ENCODE measurements around the gene PDE4B. TPM values are rescaled to one million over a fixed set of nuclear protein-coding genes. Genes with fewer than 3 reads are reported as not detected.

The PDE4B gene
- total and polyA plus RNA-seq, 7 donors, result 4.1 to 191 (median 16.3) TPM

- Histone ChIP-seq H3K4me1 (peaks cover 38% of the 10 kb centered on the region), H3K27ac (peak overlapping the region; percentile 95), H3K4me3 (no peak overlapping the region), H3K27me3 (ENCODE audit: insufficient read depth in 3 of 3, low read length in 2 of 3) (no peaks in the 10 kb centered on the region), H3K36me3 (ENCODE audit: insufficient read depth in 1 of 2, low read depth in 1 of 2) (no peaks in the 10 kb centered on the region), H3K9me3 (no peaks in the 10 kb centered on the region)
- DNase-seq (peak in 1 of 2 donors; percentile 56), ATAC-seq (peak; percentile 85 to 92 (median 89))
- no peak for TF ChIP-seq CTCF (IDR thresholded peaks at IDR 0.05)
- intact Hi-C loops (cut with DNase I), result no loop called here
These were observed 534.2 kb downstream of the PDE4B start for GRCh38 chr1:66326867-66327266.

GRCh38 chr1:66327588-66327987 lies 534.9 kb downstream of the PDE4B start:
- Histone ChIP-seq H3K36me3 (ENCODE audit: insufficient read depth in 1 of 2, low read depth in 1 of 2) (no peaks in the 10 kb centered on the region), H3K4me1 (peaks cover 38% of the 10 kb centered on the region), H3K27me3 (ENCODE audit: insufficient read depth in 3 of 3, low read length in 2 of 3) (no peaks in the 10 kb centered on the region), H3K9me3 (no peaks in the 10 kb centered on the region), H3K4me3 (no peak overlapping the region), H3K27ac (peak overlapping the region; percentile 95)
- no peak for ATAC-seq
- intact Hi-C loops (cut with DNase I), result no loop called here
- DNase-seq, result no peak
- no peak for TF ChIP-seq CTCF (IDR thresholded peaks at IDR 0.05)
- WGBS, 3 donors, result 80 to 88% (median 82%) methylated on average over 2 of the region's 2 CpGs

GRCh38 chr1:66328896-66329295 lies 536.2 kb downstream of the PDE4B start:
- no peak for ATAC-seq
- intact Hi-C loops (cut with DNase I), result no loop called here
- Histone ChIP-seq H3K27me3 (ENCODE audit: insufficient read depth in 3 of 3, low read length in 2 of 3) (no peaks in the 10 kb centered on the region), H3K36me3 (ENCODE audit: insufficient read depth in 1 of 2, low read depth in 1 of 2) (no peaks in the 10 kb centered on the region), H3K4me3 (no peak overlapping the region), H3K9me3 (no peaks in the 10 kb centered on the region), H3K4me1 (peaks cover 38% of the 10 kb centered on the region), H3K27ac (peak overlapping the region; percentile 95)
- no peak for TF ChIP-seq CTCF (IDR thresholded peaks at IDR 0.05)
- WGBS, 3 donors, result 70 to 81% (median 76%) methylated on average over 3 of the region's 3 CpGs
- DNase-seq, result no peak

- Histone ChIP-seq H3K9me3 (no peaks in the 10 kb centered on the region), H3K4me1 (peaks cover 46% of the 10 kb centered on the region), H3K36me3 (ENCODE audit: insufficient read depth in 1 of 2, low read depth in 1 of 2) (no peaks in the 10 kb centered on the region), H3K27me3 (ENCODE audit: insufficient read depth in 3 of 3, low read length in 2 of 3) (no peaks in the 10 kb centered on the region), H3K27ac (peak overlapping the region; percentile 95), H3K4me3 (peak overlapping the region; percentile 89)
- ATAC-seq (no peak), DNase-seq (no peak)
- 24 to 29% (median 25%) methylated on average over 4 of the region's 4 CpGs for whole genome bisulfite sequencing, 3 donors
- intact Hi-C loops (cut with DNase I), result loop anchor here (1.0 to 5.0 kb wide), 3 partner anchors 59 to 117 kb away; no protein-coding TSS in a partner anchor
- TF ChIP-seq CTCF (IDR thresholded peaks at IDR 0.05), result no peak
These were observed 538.0 kb downstream of the PDE4B start for GRCh38 chr1:66330722-66331141.

Data from psoas muscle (tissue), 8 donors.